ENCODE data around the gene NAV3. TPM values are rescaled to one million over a fixed set of nuclear protein-coding genes. Genes with fewer than 3 reads are reported as not detected.

Gene NAV3
- total RNA-seq, 1 donor from 2014 or later: 17.0 TPM

DNA sequence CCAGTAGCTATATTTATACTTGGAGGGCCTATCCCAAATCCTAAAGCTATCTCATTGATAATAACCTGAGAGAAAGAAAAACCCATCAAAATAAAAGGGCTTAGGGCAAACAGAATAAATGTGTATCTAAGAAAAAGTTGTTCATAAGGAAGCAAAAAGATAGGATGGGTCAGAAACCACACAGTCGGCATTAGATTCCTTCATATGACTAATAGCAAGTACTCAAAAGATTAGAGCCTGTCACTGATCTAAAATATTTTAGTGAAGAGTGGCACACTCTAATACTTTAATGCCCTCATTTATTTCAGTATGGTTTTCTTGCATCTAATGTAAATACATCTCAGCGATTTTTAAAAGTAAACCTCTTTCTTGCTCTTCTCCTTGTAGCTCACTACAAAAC lies 17.1 kb upstream of the NAV3 start:
- H3K27me3 ChIP-seq (ENCODE audit: control insufficient read depth, insufficient read depth, low read length): no peaks in the 10 kb centered on the region
- TF ChIP-seq, protein P1, sequence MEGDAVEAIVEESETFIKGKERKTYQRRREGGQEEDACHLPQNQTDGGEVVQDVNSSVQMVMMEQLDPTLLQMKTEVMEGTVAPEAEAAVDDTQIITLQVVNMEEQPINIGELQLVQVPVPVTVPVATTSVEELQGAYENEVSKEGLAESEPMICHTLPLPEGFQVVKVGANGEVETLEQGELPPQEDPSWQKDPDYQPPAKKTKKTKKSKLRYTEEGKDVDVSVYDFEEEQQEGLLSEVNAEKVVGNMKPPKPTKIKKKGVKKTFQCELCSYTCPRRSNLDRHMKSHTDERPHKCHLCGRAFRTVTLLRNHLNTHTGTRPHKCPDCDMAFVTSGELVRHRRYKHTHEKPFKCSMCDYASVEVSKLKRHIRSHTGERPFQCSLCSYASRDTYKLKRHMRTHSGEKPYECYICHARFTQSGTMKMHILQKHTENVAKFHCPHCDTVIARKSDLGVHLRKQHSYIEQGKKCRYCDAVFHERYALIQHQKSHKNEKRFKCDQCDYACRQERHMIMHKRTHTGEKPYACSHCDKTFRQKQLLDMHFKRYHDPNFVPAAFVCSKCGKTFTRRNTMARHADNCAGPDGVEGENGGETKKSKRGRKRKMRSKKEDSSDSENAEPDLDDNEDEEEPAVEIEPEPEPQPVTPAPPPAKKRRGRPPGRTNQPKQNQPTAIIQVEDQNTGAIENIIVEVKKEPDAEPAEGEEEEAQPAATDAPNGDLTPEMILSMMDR (IDR thresholded peaks at IDR 0.05; ENCODE audit: insufficient read depth, low read length, poor library complexity, severe bottlenecking): no peak
- no peak overlapping the region for H3K4me3 ChIP-seq (ENCODE audit: low read depth, low read length)
- DNase-seq (ENCODE audit: low read depth): no peak
- no peaks in the 10 kb centered on the region for H3K36me3 ChIP-seq (ENCODE audit: control insufficient read depth, insufficient read depth, low read length)

DNA sequence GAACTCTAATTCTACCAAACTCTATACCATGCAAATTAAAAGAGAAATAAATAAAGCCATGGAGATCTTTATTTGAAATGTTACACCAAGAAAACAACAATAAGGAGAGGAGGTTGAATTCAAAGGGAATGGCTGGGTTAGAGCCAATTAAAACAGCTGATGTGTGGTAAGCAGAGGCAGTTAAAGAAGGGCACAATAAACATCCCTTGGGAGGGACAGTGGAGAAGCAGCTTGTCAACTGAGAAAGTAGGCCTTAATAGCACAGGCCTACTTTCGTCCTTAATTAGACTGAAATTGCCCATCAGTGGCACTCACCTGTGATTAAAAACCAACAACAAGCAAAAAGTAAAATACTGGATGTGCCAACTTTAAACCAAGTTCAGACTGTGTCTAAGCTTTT lies 16.3 kb upstream of the NAV3 start:
- H3K4me3 ChIP-seq (ENCODE audit: low read depth, low read length): no peak overlapping the region
- no peaks in the 10 kb centered on the region for H3K27me3 ChIP-seq (ENCODE audit: control insufficient read depth, insufficient read depth, low read length)
- DNase-seq (ENCODE audit: low read depth): no peak
- no peaks in the 10 kb centered on the region for H3K36me3 ChIP-seq (ENCODE audit: control insufficient read depth, insufficient read depth, low read length)
- TF ChIP-seq, protein P1 (IDR thresholded peaks at IDR 0.05; ENCODE audit: insufficient read depth, low read length, poor library complexity, severe bottlenecking): no peak

DNA sequence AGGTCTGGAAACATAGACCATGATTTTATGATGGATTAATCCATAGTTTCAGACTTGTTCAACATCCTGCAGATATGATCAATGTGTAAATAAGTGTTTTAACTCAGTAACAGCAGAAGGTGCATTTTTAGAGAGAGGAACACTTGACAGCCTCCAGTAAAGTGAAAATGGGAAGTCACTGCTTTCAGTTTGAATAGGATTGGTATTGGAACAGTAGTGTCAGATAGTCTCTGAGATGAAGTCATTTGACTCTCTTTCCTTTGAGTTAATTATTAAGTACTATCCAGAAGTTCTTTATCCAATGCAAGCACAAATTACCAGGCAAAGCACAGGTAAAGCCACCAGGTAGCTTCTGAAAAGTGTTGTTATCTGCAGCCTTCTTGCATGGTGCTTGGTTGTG lies 14.5 kb upstream of the NAV3 start:
- no peak for DNase-seq (ENCODE audit: low read depth)
- TF ChIP-seq, protein P1 (IDR thresholded peaks at IDR 0.05; ENCODE audit: insufficient read depth, low read length, poor library complexity, severe bottlenecking): no peak
- no peaks in the 10 kb centered on the region for H3K36me3 ChIP-seq (ENCODE audit: control insufficient read depth, insufficient read depth, low read length)
- no peaks in the 10 kb centered on the region for H3K27me3 ChIP-seq (ENCODE audit: control insufficient read depth, insufficient read depth, low read length)
- no peak overlapping the region for H3K4me3 ChIP-seq (ENCODE audit: low read depth, low read length)

DNA sequence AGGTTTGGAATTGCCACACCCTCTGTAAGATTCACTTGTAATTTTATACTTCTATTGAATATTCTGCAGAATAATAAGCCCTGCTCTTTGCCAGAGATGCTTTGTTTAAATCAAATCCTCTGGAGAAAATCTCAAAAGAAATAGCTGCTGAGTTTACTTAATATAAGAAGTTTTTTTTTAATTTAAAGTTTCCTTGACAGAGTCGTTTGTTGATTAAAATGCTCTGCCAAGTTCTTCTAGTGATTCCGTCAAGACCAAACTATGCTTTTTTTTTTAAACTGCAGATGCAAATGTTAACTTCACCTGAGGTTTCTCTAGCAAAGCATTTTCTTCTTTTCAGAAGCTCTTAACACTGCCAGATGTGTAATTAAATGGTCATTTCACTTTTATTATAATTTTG lies 13.4 kb upstream of the NAV3 start:
- Histone ChIP-seq H3K27me3 (ENCODE audit: control insufficient read depth, insufficient read depth, low read length) (no peaks in the 10 kb centered on the region), H3K36me3 (ENCODE audit: control insufficient read depth, insufficient read depth, low read length) (no peaks in the 10 kb centered on the region), H3K4me3 (ENCODE audit: low read depth, low read length) (no peak overlapping the region)
- no peak for DNase-seq (ENCODE audit: low read depth)
- TF ChIP-seq, protein P1 (IDR thresholded peaks at IDR 0.05; ENCODE audit: insufficient read depth, low read length, poor library complexity, severe bottlenecking): no peak

DNA sequence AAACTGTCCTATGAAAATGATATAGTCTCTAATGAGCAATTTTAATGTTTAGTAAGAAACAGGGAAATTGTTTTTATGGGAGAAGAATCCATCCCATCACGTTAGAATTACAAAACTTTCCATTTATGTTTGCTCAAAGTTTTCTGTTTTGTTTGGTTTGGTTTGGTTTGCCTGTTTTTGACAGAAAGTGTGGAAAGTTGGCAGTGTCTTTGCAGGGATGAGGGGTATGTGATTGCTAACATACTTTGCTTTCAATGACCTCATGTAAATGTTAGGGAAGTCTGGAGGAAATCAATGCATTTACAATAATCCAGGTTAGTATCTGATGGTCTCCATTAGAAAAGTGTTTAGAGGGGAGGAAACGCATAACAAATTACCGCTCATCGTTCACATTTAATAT lies 12.3 kb upstream of the NAV3 start:
- TF ChIP-seq, protein P1 (IDR thresholded peaks at IDR 0.05; ENCODE audit: insufficient read depth, low read length, poor library complexity, severe bottlenecking): no peak
- no peaks in the 10 kb centered on the region for H3K36me3 ChIP-seq (ENCODE audit: control insufficient read depth, insufficient read depth, low read length)
- no peaks in the 10 kb centered on the region for H3K27me3 ChIP-seq (ENCODE audit: control insufficient read depth, insufficient read depth, low read length)
- no peak for DNase-seq (ENCODE audit: low read depth)
- H3K4me3 ChIP-seq (ENCODE audit: low read depth, low read length): no peak overlapping the region

DNA sequence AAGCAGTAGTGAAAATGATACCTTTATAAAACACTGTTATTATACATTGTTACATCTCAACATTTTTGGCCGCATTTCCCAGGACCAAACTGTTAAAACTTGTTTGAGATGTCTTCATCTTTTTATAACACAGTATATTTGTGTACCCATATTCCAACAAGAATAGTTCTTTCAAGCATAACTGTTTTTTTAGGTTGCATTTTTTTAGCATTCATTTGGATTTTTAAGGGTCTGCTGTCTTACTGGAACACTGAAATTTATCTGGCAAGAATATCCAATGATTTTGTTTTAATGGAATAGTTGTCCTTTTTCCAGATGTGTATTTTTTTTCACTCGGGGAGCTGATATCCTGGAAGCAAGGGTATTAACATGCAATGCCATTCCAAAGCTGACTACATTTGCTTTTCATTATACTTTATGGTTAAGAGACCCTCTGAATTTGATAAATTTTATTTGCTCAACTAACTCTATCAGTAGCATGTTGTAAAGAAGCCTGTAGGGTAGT lies 8.9 kb upstream of the NAV3 start:
- no peak overlapping the region for H3K4me3 ChIP-seq (ENCODE audit: low read depth, low read length)
- H3K36me3 ChIP-seq (ENCODE audit: control insufficient read depth, insufficient read depth, low read length): no peaks in the 10 kb centered on the region
- TF ChIP-seq, protein P1 (IDR thresholded peaks at IDR 0.05; ENCODE audit: insufficient read depth, low read length, poor library complexity, severe bottlenecking): no peak
- DNase-seq (ENCODE audit: low read depth): no peak
- no peaks in the 10 kb centered on the region for H3K27me3 ChIP-seq (ENCODE audit: control insufficient read depth, insufficient read depth, low read length)

All from kidney epithelial cell (primary cell).